Fibroblast of the aortic adventitia (primary cell): ENCODE results near the gene NHSL2. TPM values are rescaled to one million over a fixed set of nuclear protein-coding genes. Genes with fewer than 3 reads are reported as not detected.

Source experiments
- DNase-seq: peaks from one replicate; pipeline ENCODE4 v3.0.0-alpha.2; 2010; ENCODE audit warnings: low read depth
- H3K4me3 ChIP-seq: 2 replicates; pipeline ENCODE4 v1.5.1; 2011; ENCODE audit warnings: low read depth, mild to moderate bottlenecking, control low read depth, low read length, moderate library complexity
- CTCF ChIP-seq: IDR thresholded peaks from 2 replicates; pipeline ENCODE4 v1.5.1; 2011; ENCODE audit warnings: mild to moderate bottlenecking, low read length, control low read depth, inconsistent platforms; ENCODE audit not compliant: insufficient read depth
- total RNA-seq: library from RNA; depleted of rRNA; stranded (reverse); fragments of >200 nt; gene quantifications from 2 replicates; pipeline ENCODE4 v1.2.3, GENCODE V29; 2012; ENCODE audit warnings: low replicate concordance

Gene NHSL2
- total RNA-seq, 1 donor, result 6.8 TPM

DNA sequence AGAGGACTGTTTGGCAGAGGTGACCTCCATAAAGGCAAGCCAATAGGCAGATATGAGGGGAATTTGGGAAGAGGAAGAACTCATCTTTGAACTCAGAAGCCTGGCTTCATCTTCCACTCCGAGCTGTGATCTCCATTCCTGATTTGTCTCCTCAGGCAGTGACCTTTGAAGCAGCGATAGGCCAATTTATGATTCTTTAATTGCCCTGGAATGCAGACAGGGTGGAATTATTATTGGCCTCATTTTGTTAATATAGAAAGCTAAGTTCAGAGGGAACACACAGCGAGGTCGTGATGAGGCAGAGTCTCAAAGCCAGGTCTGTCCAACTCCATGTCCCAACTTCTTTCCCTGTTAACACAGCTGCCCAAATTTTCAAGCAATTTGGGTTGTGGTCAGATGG, 204.2 kb downstream of the NHSL2 start:
- DNase-seq, result no peak
- H3K4me3 ChIP-seq, result no peak overlapping the region
- no peak for TF ChIP-seq CTCF

DNA sequence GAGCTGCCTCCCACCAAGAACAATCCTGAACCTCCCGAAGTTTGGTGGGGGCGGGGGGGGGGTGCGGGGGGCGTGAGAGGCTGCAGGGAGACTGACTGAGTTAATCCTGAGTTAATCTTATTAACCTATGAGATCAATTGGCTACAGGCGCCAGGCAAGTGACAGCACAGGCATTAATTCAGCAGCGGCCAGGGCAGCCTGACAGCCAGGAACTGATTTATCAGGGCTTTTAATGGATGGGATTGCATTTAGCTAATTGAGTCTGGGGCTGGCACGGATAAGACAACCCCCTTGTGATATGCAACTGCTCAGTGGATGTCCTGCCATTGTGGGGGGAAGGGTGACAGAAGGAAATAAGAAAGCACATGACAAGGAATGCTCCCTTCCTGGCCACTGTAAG, 204.7 kb downstream of the NHSL2 start:
- H3K4me3 ChIP-seq, result no peak overlapping the region
- no peak for TF ChIP-seq CTCF
- DNase-seq, result no peak

- TF ChIP-seq CTCF, result no peak
- no peak overlapping the region for H3K4me3 ChIP-seq
- no peak for DNase-seq
Observed at GRCh38 chrX:72117636-72118210, 207.1 kb downstream of the NHSL2 start.

- H3K4me3 ChIP-seq, result no peak overlapping the region
- TF ChIP-seq CTCF, result no peak
- peak; percentile 7 for DNase-seq
Observed at GRCh38 chrX:72120837-72121236, 210.2 kb downstream of the NHSL2 start.

DNA sequence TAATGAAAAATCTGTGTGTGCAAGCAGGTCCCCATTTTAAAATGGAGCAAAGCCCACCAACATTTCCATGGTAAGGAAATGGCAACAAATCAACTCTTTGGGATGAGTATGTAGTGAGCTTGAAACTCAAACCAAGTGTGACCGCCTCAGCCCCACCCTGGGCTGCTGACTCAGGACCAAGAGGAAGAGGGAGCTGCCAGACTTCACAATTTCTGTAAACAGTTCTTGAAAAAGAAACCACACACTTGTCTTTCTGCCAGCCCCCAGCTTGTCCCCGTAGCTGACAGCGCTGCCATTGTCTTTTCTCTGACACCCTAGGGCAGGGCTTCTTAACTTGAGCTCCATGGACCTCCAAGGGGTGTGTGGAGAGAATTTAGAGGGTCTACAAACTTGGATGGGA, 210.7 kb downstream of the NHSL2 start:
- TF ChIP-seq CTCF, result no peak
- peak; percentile 75 for DNase-seq
- no peak overlapping the region for H3K4me3 ChIP-seq

- no peak overlapping the region for H3K4me3 ChIP-seq
- TF ChIP-seq CTCF, result no peak
- no peak for DNase-seq
Observed at GRCh38 chrX:72122621-72123337, 212.1 kb downstream of the NHSL2 start.
